Type B pancreatic cell (in vitro differentiated cells): ENCODE measurements around the gene CEP97. TPM values are rescaled to one million over a fixed set of nuclear protein-coding genes. Genes with fewer than 3 reads are reported as not detected.
A peak's percentile ranks its signal among the peaks of the same experiment; 100 is the strongest.
"Not testable (repeated sequence)": the region's sequence is repeated elsewhere in the genome, so short reads cannot be mapped to it uniquely, and the experiment has no call there.

Source experiments
- DNase-seq: peaks from one replicate; pipeline ENCODE4 v3.0.0; 2021; ENCODE audit warnings: mixed read lengths; ENCODE audit not compliant: unreplicated experiment; ENCODE audit errors: extremely low spot score
- H3K27ac Mint-ChIP-seq: 2 replicates; pipeline ENCODE4 v1.8.0; 2021; ENCODE audit warnings: mild to moderate bottlenecking, mixed read lengths
- H3K27me3 Mint-ChIP-seq: 2 replicates; pipeline ENCODE4 v1.8.0; 2021; ENCODE audit warnings: mixed read lengths
- H3K36me3 Mint-ChIP-seq: 2 replicates; pipeline ENCODE4 v1.8.0; 2021; ENCODE audit warnings: mixed read lengths
- H3K4me1 Mint-ChIP-seq: one replicate; pipeline ENCODE4 v1.8.0; 2021; ENCODE audit warnings: mixed read lengths; ENCODE audit not compliant: unreplicated experiment
- H3K4me3 Mint-ChIP-seq: 2 replicates; pipeline ENCODE4 v1.8.0; 2021; ENCODE audit warnings: mild to moderate bottlenecking, mixed read lengths
- H3K9me3 Mint-ChIP-seq: 2 replicates; pipeline ENCODE4 v1.8.0; 2021; ENCODE audit warnings: mixed read lengths
- total RNA-seq: library from RNA; stranded (reverse); gene quantifications from 2 replicates; pipeline ENCODE4 v1.2.1, GENCODE V29; 2021; ENCODE audit warnings: low replicate concordance
- TF ChIP-seq, protein P1 (sequence below): fragments of 200-600 bp; sonication (generic); conservative IDR thresholded peaks from 2 replicates; pipeline ENCODE4 v1.5.0; 2021; ENCODE audit warnings: antibody characterized with exemption, mild to moderate bottlenecking

The CEP97 gene
- total RNA-seq, 1 donor from 2014 or later = 24.2 TPM

DNA sequence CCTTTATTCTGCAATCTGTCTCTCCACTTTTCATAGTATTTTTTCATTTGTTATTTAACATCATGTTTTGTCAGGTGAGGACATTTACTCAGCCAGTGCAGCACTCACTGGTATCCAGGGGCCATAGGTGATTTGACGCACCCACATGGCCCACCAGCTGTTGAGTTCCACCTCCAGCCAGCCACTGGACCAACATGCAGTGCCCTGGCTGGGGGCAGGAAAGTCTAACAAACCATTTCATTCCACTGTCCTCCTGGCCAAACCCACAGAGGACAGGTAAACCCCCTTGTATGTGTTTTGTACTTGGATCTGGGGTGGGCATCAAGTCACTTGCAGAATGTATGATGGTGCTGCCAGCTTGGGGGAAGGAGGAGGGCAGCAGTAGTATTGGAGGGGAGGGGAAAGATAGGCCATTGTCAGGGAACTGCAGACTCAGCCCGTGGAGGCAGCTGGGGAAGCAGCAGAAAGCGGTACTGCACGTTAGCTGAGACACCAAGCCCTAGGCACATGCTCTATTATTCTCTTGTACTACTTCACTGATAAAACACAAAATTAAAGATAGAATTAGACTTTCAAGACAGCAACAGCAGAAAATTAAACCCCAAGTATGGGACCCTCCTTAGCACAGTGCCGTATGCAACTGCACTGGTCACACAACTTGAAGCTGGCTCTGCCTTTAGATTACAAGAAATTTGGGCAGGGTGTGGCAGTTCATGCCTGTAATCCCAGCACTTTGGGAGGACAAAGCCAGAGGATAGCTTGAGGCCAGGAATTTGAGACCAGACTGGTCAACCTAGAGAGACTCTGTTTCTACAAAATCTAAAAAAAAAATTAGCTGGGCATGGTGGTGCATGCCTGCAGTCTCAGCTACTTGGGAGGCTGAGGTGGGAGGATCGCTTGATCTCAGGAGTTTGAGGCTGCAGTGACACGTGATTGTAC lies 22.4 kb upstream of the CEP97 start:
- no peak overlapping the region for H3K27ac Mint-ChIP-seq
- no peaks in the 10 kb centered on the region for H3K36me3 Mint-ChIP-seq
- H3K27me3 Mint-ChIP-seq = no peaks in the 10 kb centered on the region
- TF ChIP-seq, protein P1, sequence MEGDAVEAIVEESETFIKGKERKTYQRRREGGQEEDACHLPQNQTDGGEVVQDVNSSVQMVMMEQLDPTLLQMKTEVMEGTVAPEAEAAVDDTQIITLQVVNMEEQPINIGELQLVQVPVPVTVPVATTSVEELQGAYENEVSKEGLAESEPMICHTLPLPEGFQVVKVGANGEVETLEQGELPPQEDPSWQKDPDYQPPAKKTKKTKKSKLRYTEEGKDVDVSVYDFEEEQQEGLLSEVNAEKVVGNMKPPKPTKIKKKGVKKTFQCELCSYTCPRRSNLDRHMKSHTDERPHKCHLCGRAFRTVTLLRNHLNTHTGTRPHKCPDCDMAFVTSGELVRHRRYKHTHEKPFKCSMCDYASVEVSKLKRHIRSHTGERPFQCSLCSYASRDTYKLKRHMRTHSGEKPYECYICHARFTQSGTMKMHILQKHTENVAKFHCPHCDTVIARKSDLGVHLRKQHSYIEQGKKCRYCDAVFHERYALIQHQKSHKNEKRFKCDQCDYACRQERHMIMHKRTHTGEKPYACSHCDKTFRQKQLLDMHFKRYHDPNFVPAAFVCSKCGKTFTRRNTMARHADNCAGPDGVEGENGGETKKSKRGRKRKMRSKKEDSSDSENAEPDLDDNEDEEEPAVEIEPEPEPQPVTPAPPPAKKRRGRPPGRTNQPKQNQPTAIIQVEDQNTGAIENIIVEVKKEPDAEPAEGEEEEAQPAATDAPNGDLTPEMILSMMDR = no peak
- no peak for DNase-seq
- no peaks in the 10 kb centered on the region for H3K4me1 Mint-ChIP-seq
- H3K9me3 Mint-ChIP-seq = no peaks in the 10 kb centered on the region
- H3K4me3 Mint-ChIP-seq = no peak overlapping the region

DNA sequence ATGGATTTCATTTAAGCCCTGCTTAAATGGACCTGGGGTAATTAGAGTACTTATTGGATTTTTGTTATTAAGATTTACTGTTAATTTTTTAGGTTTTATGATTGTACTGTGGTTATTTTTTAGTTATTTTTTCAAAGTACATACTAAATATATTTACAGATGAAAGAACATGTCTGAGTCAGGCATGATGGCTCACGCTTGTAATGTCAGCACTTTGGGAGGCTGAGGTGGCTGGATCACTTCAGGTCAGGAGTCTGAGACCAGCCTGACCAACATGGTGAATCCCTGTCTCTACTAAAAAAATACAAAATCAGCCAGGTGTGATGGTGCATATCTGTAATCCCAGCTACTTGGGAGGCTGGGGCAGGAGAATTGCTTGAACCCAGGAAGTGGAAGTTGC lies 21.7 kb upstream of the CEP97 start:
- DNase-seq = no peak
- TF ChIP-seq, protein P1 = no peak
- Mint-ChIP-seq H3K4me3 (no peak overlapping the region), H3K4me1 (no peaks in the 10 kb centered on the region), H3K27ac (peak overlapping the region; percentile 29), H3K27me3 (no peaks in the 10 kb centered on the region), H3K36me3 (no peaks in the 10 kb centered on the region), H3K9me3 (no peaks in the 10 kb centered on the region)

DNA sequence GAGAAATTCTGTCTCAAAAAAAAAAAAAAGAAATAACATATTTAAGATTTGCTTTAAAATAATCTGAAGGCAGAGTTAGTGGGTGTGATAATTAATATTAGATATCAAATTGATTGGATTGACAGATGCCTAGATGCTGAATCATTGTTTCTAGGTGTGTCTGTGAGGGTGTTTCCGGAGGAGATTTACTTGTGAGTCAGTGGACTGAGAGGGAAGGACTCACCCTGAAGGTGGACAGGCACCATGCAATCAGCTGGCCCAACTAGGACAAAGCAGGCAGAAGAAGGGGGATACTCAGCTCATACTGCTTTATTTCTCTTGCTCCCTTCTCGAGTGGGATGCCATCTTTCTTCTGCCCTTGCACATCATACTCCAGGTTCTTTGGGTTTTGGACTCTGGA lies 21.2 kb upstream of the CEP97 start:
- Mint-ChIP-seq H3K9me3 (no peaks in the 10 kb centered on the region), H3K4me3 (no peak overlapping the region), H3K27me3 (no peaks in the 10 kb centered on the region), H3K27ac (peak overlapping the region; percentile 29), H3K36me3 (no peaks in the 10 kb centered on the region), H3K4me1 (no peaks in the 10 kb centered on the region)
- TF ChIP-seq, protein P1 = no peak
- no peak for DNase-seq

DNA sequence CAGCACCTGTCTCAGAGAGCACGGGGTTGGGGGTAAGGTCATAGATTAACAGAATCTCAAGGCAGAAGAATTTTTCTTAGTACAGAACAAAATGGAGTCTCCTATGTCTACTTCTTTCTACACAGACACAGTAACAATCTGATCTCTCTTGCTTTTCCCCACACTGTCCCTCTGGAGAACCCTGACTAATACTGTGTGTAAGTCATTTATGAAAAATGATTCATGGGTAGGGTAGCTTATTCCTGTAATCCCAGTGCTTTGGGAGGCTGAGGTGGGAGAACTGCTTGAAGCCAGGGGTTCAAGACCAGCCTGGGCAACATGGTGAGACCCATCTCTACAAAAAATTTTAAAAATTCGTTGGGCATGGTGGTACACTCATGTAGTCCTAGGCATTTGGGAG lies 19.8 kb upstream of the CEP97 start:
- not testable (repeated sequence) for H3K27ac Mint-ChIP-seq, H3K36me3 Mint-ChIP-seq, H3K9me3 Mint-ChIP-seq, DNase-seq, H3K4me3 Mint-ChIP-seq, H3K27me3 Mint-ChIP-seq, H3K4me1 Mint-ChIP-seq

DNA sequence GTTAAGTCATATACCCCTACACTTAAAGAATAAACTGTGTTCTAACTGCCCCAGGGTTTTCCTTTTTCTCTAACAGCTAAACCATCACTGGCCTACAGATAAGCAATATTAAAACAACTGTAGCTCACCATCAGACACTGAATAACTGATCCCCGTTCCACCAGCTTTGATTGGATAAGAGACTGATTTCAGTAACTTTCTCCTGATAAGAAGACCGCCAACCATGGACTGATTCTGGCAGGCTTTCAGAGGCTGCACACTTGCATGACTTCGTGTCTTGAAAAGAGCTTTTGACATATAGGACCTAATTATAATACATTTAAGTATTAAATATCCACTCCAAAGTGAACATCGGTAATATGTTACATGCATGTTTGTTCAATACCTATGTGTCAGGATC lies 15.3 kb upstream of the CEP97 start:
- TF ChIP-seq, protein P1 = no peak
- H3K4me3 Mint-ChIP-seq = no peak overlapping the region
- H3K27me3 Mint-ChIP-seq = peaks cover 8% of the 10 kb centered on the region
- no peaks in the 10 kb centered on the region for H3K9me3 Mint-ChIP-seq
- no peaks in the 10 kb centered on the region for H3K4me1 Mint-ChIP-seq
- H3K36me3 Mint-ChIP-seq = no peaks in the 10 kb centered on the region
- no peak overlapping the region for H3K27ac Mint-ChIP-seq
- DNase-seq = no peak

DNA sequence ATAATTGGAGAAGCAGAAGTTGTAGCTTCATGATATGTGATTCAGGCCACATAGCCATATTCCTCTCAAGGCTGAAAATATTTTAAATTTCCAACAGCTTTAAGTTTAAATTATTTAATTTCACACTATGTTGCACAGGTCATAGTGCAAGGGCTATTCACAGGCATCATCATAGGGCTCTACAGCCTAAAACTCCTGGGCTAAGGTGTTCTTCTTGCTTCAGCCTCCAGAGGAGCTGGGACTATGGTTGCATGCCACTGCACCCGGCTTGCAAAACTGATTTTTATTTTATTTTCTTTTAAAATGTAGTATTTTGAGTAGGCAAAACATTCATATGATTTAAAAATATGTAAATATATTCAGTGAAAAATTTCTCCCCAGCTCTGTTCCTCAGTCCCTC lies 6.0 kb upstream of the CEP97 start:
- TF ChIP-seq, protein P1 = no peak
- no peak for DNase-seq
- H3K27me3 Mint-ChIP-seq = no peaks in the 10 kb centered on the region
- H3K4me1 Mint-ChIP-seq = no peaks in the 10 kb centered on the region
- H3K4me3 Mint-ChIP-seq = no peak overlapping the region
- H3K27ac Mint-ChIP-seq = no peak overlapping the region
- no peaks in the 10 kb centered on the region for H3K36me3 Mint-ChIP-seq
- no peaks in the 10 kb centered on the region for H3K9me3 Mint-ChIP-seq
